H1 (cell line): ENCODE data around the gene SNX7. TPM values are rescaled to one million over a fixed set of nuclear protein-coding genes. Genes with fewer than 3 reads are reported as not detected.

ENCODE experiments used
- JUND ChIP-seq: IDR thresholded peaks from 2 replicates; pipeline ENCODE4 v1.6.1; 2011; ENCODE audit warnings: mild to moderate bottlenecking, improper control_type of control experiment, low read length
- KDM1A ChIP-seq: fragments of 200-600, 300-600 bp; sonication (generic); IDR thresholded peaks from 2 replicates; pipeline ENCODE4 v1.7.1; 2016; ENCODE audit warnings: mild to moderate bottlenecking, low read length, borderline replicate concordance
- PHF8 ChIP-seq: fragments of 200-600 bp; sonication (generic); conservative IDR thresholded peaks from 2 replicates; pipeline ENCODE4 v1.7.1; 2012; ENCODE audit warnings: low read depth, mild to moderate bottlenecking, inconsistent platforms, low read length, moderate library complexity
- RBBP5 ChIP-seq: IDR thresholded peaks from 2 replicates; pipeline ENCODE4 v1.7.1; 2012; ENCODE audit warnings: low read depth, mild to moderate bottlenecking, inconsistent platforms, low read length, moderate library complexity, borderline replicate concordance
- RXRA ChIP-seq: IDR thresholded peaks from 2 replicates; pipeline ENCODE4 v1.6.1; 2011; ENCODE audit warnings: low read depth, mild to moderate bottlenecking, low read length, moderate library complexity; ENCODE audit not compliant: insufficient read depth
- SP4 ChIP-seq: IDR thresholded peaks from 2 replicates; pipeline ENCODE4 v1.6.1; 2012; ENCODE audit warnings: low read length, inconsistent platforms
- SUZ12 ChIP-seq: fragments of 200-600 bp; sonication (generic); IDR thresholded peaks from 2 replicates; pipeline ENCODE4 v1.6.1; 2012; ENCODE audit warnings: mild to moderate bottlenecking, inconsistent platforms, low read length, moderate library complexity, mixed read lengths
- polyA plus RNA-seq, 7 experiments: library from polyadenylated mRNA; depleted of rRNA in 3 of 7; stranded (reverse) in 5 of 7; unstranded in 2 of 7; fragments of >200 nt in 5 of 7; fragments of 200-250 nt in 2 of 7; gene quantifications; 1 replicate in 5 of 7; 2 replicates in 1 of 7; 4 replicates in 1 of 7; pipeline versions ENCODE4 v1.2.1 to v1.2.3, GENCODE V29; 2011 to 2013; ENCODE audit warnings: missing spikeins in 2 of 7, mixed read lengths in 2 of 7
- total RNA-seq: library from RNA; stranded (reverse); fragmentation: NEBNext Ultra II Directional; extraction: Animal tissue kit (Norgen Biotek cat#: 25700); gene quantifications from 2 replicates; pipeline ENCODE4 v1.2.1, GENCODE V29; 2021
- TF ChIP-seq, protein P1 (sequence below): IDR thresholded peaks from 2 replicates; pipeline ENCODE4 v1.6.1; 2012; ENCODE audit warnings: low read length, inconsistent platforms

SNX7 gene
- total and polyA plus RNA-seq, 2 of the 8 experiments (the other 6 are each of a cell fraction or from before 2014, with no cell fraction given) = 9.2 to 23.8 TPM

DNA sequence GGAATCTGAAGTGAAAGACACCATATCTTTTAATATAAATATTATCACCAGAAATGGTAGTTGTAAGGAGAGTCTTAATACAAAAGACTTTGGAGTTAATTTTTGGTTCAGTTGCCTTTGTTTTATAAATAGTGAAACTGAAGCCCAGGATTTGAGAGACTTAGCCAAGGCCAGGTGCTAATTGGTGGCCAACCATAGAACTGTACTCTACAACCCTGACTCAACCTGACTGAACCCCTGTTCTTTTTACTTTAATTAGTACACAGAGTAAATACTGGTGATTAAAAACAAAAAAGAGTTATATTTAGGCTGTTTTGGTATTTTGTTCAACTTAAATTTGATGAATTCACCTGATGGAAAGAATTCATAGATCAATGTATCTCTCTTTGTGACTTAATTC is 76.3 kb downstream of the SNX7 start (continued):
- TF ChIP-seq, protein P1, sequence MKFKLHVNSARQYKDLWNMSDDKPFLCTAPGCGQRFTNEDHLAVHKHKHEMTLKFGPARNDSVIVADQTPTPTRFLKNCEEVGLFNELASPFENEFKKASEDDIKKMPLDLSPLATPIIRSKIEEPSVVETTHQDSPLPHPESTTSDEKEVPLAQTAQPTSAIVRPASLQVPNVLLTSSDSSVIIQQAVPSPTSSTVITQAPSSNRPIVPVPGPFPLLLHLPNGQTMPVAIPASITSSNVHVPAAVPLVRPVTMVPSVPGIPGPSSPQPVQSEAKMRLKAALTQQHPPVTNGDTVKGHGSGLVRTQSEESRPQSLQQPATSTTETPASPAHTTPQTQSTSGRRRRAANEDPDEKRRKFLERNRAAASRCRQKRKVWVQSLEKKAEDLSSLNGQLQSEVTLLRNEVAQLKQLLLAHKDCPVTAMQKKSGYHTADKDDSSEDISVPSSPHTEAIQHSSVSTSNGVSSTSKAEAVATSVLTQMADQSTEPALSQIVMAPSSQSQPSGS = no peak
- no peak for TF ChIP-seq PHF8
- no peak for TF ChIP-seq RBBP5
- no peak for TF ChIP-seq RXRA
- TF ChIP-seq KDM1A = no peak
- TF ChIP-seq JUND = no peak
- TF ChIP-seq SUZ12 = no peak
- TF ChIP-seq SP4 = no peak
